SU-DHL-6 (cell line): ENCODE data around the gene CACNB2.

Source experiments
- H2AFZ ChIP-seq: fragments of 200-600 bp; sonication (generic); 2 replicates; pipeline ENCODE4 v1.6.1; 2014; ENCODE audit warnings: low read depth, mild to moderate bottlenecking, moderate library complexity, mixed read lengths, antibody characterized with exemption, low read length; ENCODE audit not compliant: severe bottlenecking
- H3F3A ChIP-seq: fragments of 200-600 bp; shearing (Covaris generic); 2 replicates; pipeline ENCODE4 v1.6.0; 2016; ENCODE audit warnings: antibody characterized with exemption, mild to moderate bottlenecking; ENCODE audit not compliant: insufficient read depth
- H3K27ac ChIP-seq: fragments of 200-600 bp; sonication (generic); 2 replicates; pipeline ENCODE4 v1.5.1; 2016; ENCODE audit warnings: low read depth, mild to moderate bottlenecking, low read length, moderate library complexity, mixed read lengths
- H3K27me3 ChIP-seq: fragments of 200-600 bp; sonication (generic), shearing (Covaris generic); 2 replicates; pipeline ENCODE4 v1.6.0; 2014; ENCODE audit warnings: mild to moderate bottlenecking, low read length
- H3K36me3 ChIP-seq: fragments of 200-600 bp; sonication (generic); 2 replicates; pipeline ENCODE4 v1.6.1; 2014; ENCODE audit warnings: mild to moderate bottlenecking, low read length, mixed read lengths
- H3K4me2 ChIP-seq: fragments of 300-600, 200-600 bp; shearing (Covaris generic), sonication (generic); 2 replicates; pipeline ENCODE4 v1.6.0; 2014; ENCODE audit warnings: low read length, low read depth, mild to moderate bottlenecking; ENCODE audit not compliant: poor library complexity, severe bottlenecking
- H3K4me3 ChIP-seq: fragments of 200-600 bp; sonication (generic); 2 replicates; pipeline ENCODE4 v1.5.1; 2014; ENCODE audit warnings: antibody characterized with exemption, low read length, mild to moderate bottlenecking, mixed read lengths; ENCODE audit not compliant: insufficient read depth, poor library complexity, severe bottlenecking
- H3K79me2 ChIP-seq: fragments of 200-600 bp; sonication (generic); 2 replicates; pipeline ENCODE4 v1.6.1; 2014; ENCODE audit warnings: mild to moderate bottlenecking, low read length, moderate library complexity; ENCODE audit not compliant: insufficient read depth
- H3K9ac ChIP-seq: fragments of 200-600 bp; sonication (generic); 2 replicates; pipeline ENCODE4 v1.7.0; 2014; ENCODE audit warnings: mild to moderate bottlenecking, low read length
- H3K9me2 ChIP-seq: fragments of 200-600 bp; sonication (generic); replicated peaks from 2 replicates; pipeline ENCODE4 v1.6.1; 2014; ENCODE audit warnings: low read length; ENCODE audit not compliant: insufficient read depth
- H3K9me3 ChIP-seq: fragments of 200-600 bp; sonication (generic); 2 replicates; pipeline ENCODE4 v1.6.1; 2014; ENCODE audit warnings: low read length, mixed read lengths; ENCODE audit not compliant: insufficient read depth
- H4K20me1 ChIP-seq: fragments of 200-600 bp; sonication (generic); 2 replicates; pipeline ENCODE4 v1.6.1; 2014; ENCODE audit warnings: low read depth, mild to moderate bottlenecking, antibody characterized with exemption, low read length, moderate library complexity, mixed read lengths
- EZH2phosphoT487 ChIP-seq: fragments of 200-600 bp; sonication (generic), shearing (Covaris generic); conservative IDR thresholded peaks from 2 replicates; pipeline ENCODE4 v1.6.1; 2018; ENCODE audit warnings: mild to moderate bottlenecking, antibody characterized with exemption, low read length, moderate library complexity, mixed read lengths
- TF ChIP-seq, protein P1 (sequence below): fragments of 200-600 bp; sonication (generic); IDR thresholded peaks from one replicate; pipeline ENCODE4 v1.5.1; 2017; ENCODE audit warnings: antibody characterized with exemption, mild to moderate bottlenecking, low read length, moderate library complexity; ENCODE audit not compliant: insufficient read depth, poor library complexity, severe bottlenecking

Gene CACNB2

DNA sequence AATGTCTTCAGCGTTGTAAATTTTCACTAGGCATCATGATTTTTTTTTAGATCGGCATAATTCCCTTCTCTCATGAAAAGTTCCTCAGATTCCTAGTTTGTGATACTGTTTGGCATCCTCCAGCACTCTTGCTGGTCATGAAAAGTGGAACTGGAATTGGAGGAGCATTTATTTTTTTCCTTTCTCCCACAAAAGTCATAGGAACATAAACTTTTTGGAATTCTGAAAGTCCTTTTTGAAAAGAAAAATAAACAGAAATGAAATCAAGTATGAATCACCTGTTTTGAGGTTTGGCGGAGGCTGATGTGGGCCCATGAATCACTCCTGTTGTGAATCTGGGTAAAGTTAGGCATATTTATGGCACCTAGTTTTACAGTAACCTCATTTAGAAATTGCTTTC is 17.7 kb downstream of the CACNB2 start:
- no peak for TF ChIP-seq EZH2phosphoT487
- TF ChIP-seq, protein P1, sequence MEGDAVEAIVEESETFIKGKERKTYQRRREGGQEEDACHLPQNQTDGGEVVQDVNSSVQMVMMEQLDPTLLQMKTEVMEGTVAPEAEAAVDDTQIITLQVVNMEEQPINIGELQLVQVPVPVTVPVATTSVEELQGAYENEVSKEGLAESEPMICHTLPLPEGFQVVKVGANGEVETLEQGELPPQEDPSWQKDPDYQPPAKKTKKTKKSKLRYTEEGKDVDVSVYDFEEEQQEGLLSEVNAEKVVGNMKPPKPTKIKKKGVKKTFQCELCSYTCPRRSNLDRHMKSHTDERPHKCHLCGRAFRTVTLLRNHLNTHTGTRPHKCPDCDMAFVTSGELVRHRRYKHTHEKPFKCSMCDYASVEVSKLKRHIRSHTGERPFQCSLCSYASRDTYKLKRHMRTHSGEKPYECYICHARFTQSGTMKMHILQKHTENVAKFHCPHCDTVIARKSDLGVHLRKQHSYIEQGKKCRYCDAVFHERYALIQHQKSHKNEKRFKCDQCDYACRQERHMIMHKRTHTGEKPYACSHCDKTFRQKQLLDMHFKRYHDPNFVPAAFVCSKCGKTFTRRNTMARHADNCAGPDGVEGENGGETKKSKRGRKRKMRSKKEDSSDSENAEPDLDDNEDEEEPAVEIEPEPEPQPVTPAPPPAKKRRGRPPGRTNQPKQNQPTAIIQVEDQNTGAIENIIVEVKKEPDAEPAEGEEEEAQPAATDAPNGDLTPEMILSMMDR: no peak
- H3K4me2 ChIP-seq: no peak overlapping the region
- no peak overlapping the region for H2AFZ ChIP-seq
- no peaks in the 10 kb centered on the region for H3K9me2 ChIP-seq
- no peak overlapping the region for H3K9ac ChIP-seq
- no peaks in the 10 kb centered on the region for H3K9me3 ChIP-seq
- no peaks in the 10 kb centered on the region for H3K27me3 ChIP-seq
- H3K27ac ChIP-seq: no peak overlapping the region
- H4K20me1 ChIP-seq: no peaks in the 10 kb centered on the region
- H3K4me3 ChIP-seq: no peak overlapping the region
- no peaks in the 10 kb centered on the region for H3K79me2 ChIP-seq
- no peaks in the 10 kb centered on the region for H3F3A ChIP-seq
- H3K36me3 ChIP-seq: no peaks in the 10 kb centered on the region

DNA sequence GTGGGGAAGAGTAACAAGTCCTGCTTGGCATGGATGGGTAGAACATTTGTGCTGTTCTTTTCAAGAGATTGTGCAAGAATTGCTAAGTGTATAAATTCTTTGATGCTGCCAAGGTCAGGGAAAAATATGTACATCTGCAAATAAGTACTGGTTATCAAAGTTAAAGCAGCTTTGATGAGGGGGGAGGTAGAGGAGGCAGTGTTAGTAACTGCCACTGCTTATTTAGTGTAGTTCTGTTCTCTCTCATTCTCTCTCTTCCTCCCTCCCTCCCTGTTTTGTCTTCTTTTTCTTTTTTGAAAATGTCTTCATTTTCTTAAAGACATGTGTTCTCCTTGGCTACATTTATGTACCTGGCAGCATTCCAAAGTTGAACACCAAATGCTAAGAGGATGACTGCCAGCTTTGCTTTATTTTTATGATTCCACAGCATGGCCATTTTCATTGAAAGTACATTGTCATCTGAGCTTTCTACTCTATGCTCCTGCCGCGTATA is 18.6 kb downstream of the CACNB2 start:
- Histone ChIP-seq H3K79me2 (no peaks in the 10 kb centered on the region), H3K4me2 (no peak overlapping the region), H3K4me3 (no peak overlapping the region), H3K27ac (no peak overlapping the region), H3K36me3 (no peaks in the 10 kb centered on the region), H3K9me2 (no peaks in the 10 kb centered on the region), H3F3A (no peaks in the 10 kb centered on the region), H3K9me3 (no peaks in the 10 kb centered on the region), H2AFZ (no peak overlapping the region), H3K9ac (no peak overlapping the region), H3K27me3 (no peaks in the 10 kb centered on the region), H4K20me1 (no peaks in the 10 kb centered on the region)
- TF ChIP-seq, protein P1: no peak
- TF ChIP-seq EZH2phosphoT487: no peak

DNA sequence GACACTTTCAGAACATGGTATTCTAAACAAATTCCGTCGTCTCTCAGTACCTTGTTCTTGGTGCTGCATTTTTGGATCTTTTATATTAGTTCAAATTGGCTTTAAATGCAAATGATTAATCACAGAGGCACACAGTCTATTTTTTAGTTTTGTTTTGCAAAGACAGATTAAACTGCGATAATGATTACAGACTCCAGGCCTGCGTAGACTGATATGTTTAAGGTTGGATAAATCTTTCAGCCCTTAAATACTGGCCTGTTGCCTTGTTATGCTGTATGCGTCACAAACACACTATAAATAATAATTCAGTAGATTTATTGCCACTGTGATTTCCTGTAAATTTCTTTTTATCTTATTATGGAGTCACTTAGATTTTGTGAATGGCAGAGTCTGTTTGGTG is 19.3 kb downstream of the CACNB2 start:
- H4K20me1 ChIP-seq: no peaks in the 10 kb centered on the region
- no peaks in the 10 kb centered on the region for H3K79me2 ChIP-seq
- H3K9me3 ChIP-seq: no peaks in the 10 kb centered on the region
- no peak overlapping the region for H3K9ac ChIP-seq
- TF ChIP-seq, protein P1: no peak
- TF ChIP-seq EZH2phosphoT487: no peak
- H3K4me3 ChIP-seq: no peak overlapping the region
- no peak overlapping the region for H3K27ac ChIP-seq
- no peak overlapping the region for H2AFZ ChIP-seq
- H3K9me2 ChIP-seq: no peaks in the 10 kb centered on the region
- no peaks in the 10 kb centered on the region for H3F3A ChIP-seq
- no peaks in the 10 kb centered on the region for H3K36me3 ChIP-seq
- no peaks in the 10 kb centered on the region for H3K27me3 ChIP-seq
- no peak overlapping the region for H3K4me2 ChIP-seq
